Transverse colon (tissue), 4 donors: ENCODE measurements around the gene PPP1R1B. TPM values are rescaled to one million over a fixed set of nuclear protein-coding genes. Genes with fewer than 3 reads are reported as not detected.

Experiments used
- DNase-seq: peaks from one replicate; pipeline ENCODE4 v3.0.0-alpha.2; 2019
- H3K27ac ChIP-seq, 4 donors: fragments of 200-600 bp; sonication (generic); 2 replicates each; pipeline ENCODE4 v1.5.1; 2016 to 2018; ENCODE audit warnings: inconsistent platforms in 4 of 4
- H3K27me3 ChIP-seq: fragments of 200-600 bp; sonication (generic); 2 replicates; pipeline ENCODE4 v1.5.1; 2017; ENCODE audit warnings: inconsistent platforms
- H3K36me3 ChIP-seq, 4 donors: fragments of 200-600 bp; sonication (generic); 2 replicates each; pipeline ENCODE4 v1.5.1; 2017 to 2019; ENCODE audit warnings: inconsistent platforms in 4 of 4
- H3K4me1 ChIP-seq, 4 donors: fragments of 200-600 bp; sonication (generic); 2 replicates each; pipeline ENCODE4 v1.5.1; 2017 to 2020; ENCODE audit warnings: inconsistent platforms in 4 of 4
- H3K4me3 ChIP-seq, 4 donors: fragments of 200-600 bp; sonication (generic); 1 replicate in 1 of 4; 2 replicates in 3 of 4; pipeline versions ENCODE4 v1.5.1 to v1.6.1; 2017 to 2019; ENCODE audit warnings: inconsistent platforms in 4 of 4
- H3K9me3 ChIP-seq, 2 donors: fragments of 200-600 bp; sonication (generic); 2 replicates each; pipeline ENCODE4 v1.5.1; 2017 to 2019; ENCODE audit warnings: inconsistent platforms in 2 of 2
- CTCF ChIP-seq, 5 experiments: fragments of 200-600 bp in 3 of 5; fragments of 450-650 bp in 2 of 5; sonication (generic) in 3 of 5; IDR thresholded peaks; 1 replicate in 2 of 5; 2 replicates in 3 of 5; pipeline ENCODE4 v1.5.1; 2016 to 2017; ENCODE audit warnings: antibody characterized with exemption in 5 of 5, inconsistent platforms in 3 of 5, mild to moderate bottlenecking in 2 of 5, moderate library complexity in 1 of 5
- EP300 ChIP-seq: sonication (generic); formaldehyde crosslinking; IDR thresholded peaks from one replicate; pipeline ENCODE4 v1.6.1; 2017; ENCODE audit warnings: antibody characterized with exemption, low read depth
- POLR2A ChIP-seq: fragments of 450-650 bp; IDR thresholded peaks from one replicate; pipeline ENCODE4 v1.6.1; 2016; ENCODE audit warnings: antibody characterized with exemption, mild to moderate bottlenecking, moderate library complexity
- POLR2AphosphoS5 ChIP-seq, 3 donors: sonication (generic); formaldehyde crosslinking; IDR thresholded peaks; one replicate each; pipeline ENCODE4 v1.6.1; 2016; ENCODE audit warnings: antibody characterized with exemption in 3 of 3
- WGBS, 2 donors: methylation state at CpG; one replicate each; pipeline ENCODE4 v1.1.5; 2018; ENCODE audit warnings: low coverage in 1 of 2; 5-methylcytosine and 5-hydroxymethylcytosine counted together
- in situ Hi-C, 4 donors: fragments of 200-750 bp; cut with MboI; loops; one replicate each; pipeline versions ENCODE4 v1.15.0 to v1.15.1; 2017; ENCODE audit warnings: low sequenced_read_pairs in 3 of 4, low pct_ligation_motif_present in 1 of 4, low pct_unique_long_range_greater_than_20kb in 1 of 4
- intact Hi-C: fragments of 100-400 bp; cut with DNase I; formaldehyde crosslinking; loops from one replicate; pipeline ENCODE4 v1.15.1; 2023; ENCODE audit warnings: low total_unique reads
- total RNA-seq, 4 donors: library from RNA; depleted of rRNA; stranded (reverse); fragments of >200 nt; gene quantifications; one replicate each; pipeline ENCODE4 v1.1.0, GENCODE V29; 2016

Gene PPP1R1B
- total RNA-seq, 4 donors from 2014 or later = 125 to 509 (median 223) TPM

DNA sequence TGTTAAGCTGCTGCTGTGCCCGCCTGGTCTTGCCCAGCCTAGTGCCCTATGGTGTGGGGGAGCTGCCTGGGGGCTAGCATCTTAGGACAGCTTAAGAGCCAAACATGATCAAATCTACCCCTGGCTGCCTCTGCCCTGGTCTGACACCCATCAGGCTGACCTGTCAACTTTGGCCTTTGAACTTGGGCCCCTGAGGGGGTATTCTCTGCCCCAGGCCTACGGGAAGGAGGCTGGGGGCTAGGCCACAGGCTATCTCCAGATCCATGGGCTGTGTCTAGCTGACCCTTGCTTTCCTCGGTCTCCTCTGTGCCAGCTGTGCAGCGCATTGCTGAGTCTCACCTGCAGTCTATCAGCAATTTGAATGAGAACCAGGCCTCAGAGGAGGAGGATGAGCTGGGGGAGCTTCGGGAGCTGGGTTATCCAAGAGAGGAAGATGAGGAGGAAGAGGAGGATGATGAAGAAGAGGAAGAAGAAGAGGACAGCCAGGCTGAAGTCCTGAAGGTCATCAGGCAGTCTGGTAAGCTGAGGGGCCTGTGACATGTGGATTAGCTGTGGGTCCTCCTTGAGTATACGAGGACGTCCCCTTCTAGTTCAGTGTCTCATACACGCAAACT is 6.9 kb downstream of the PPP1R1B start:
- TF ChIP-seq CTCF (IDR thresholded peaks at IDR 0.05) (no peak), EP300 (no peak), POLR2AphosphoS5 (IDR thresholded peaks at IDR 0.05) (no peak), POLR2A (no peak)
- Histone ChIP-seq H3K27me3 (peaks cover 10% of the 10 kb centered on the region), H3K4me1 (peaks cover 31 to 79% (median 62%) of the 10 kb centered on the region in 4 donors), H3K4me3 (peak overlapping the region in 1 of 4 donors; percentile 12), H3K36me3 (no peaks in the 10 kb centered on the region), H3K27ac (peak overlapping the region; percentile 90 to 93 (median 91)), H3K9me3 (no peaks in the 10 kb centered on the region)
- in situ Hi-C loops (loop anchor here in 1 of 4 donors (25.0 kb wide), 1 partner anchor 104 kb away; the partner anchor contains the start of genes GRB7 and MIEN1), intact Hi-C loops (loop anchor here (10.0 kb wide), 1 partner anchor 121 kb away; no protein-coding TSS in a partner anchor)
- no peak for DNase-seq
- 50 to 51% methylated on average over 1 to 8 of the region's 8 CpGs for WGBS, 2 donors

DNA sequence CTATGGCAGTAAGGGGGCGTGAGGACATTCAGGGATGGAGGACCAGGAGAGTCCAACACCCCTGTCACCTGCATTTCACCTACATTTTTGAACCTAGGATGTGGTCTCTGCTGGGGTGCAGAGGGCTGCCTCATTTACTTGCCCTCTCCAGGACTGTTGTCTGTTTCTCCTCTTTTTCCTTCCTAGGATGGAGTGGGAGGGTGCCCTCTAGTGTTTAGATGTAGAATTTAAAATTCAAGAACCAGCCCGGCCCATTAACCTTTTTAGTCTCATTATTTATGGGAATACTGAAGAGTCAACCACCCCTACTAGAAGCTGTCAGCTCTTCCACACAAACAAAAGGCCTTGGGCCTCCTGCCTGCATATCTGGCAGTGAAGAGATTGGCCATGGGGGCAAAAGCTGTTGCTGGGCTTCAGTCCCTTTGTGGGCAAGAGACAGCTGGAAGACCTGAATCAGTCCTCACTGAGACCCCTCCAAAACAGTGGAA is 7.7 kb downstream of the PPP1R1B start:
- intact Hi-C loops = loop anchor here (10.0 kb wide), 1 partner anchor 120 kb away; no protein-coding TSS in a partner anchor
- Histone ChIP-seq H3K4me1 (peaks cover 31 to 87% (median 64%) of the 10 kb centered on the region in 4 donors), H3K27me3 (peaks cover 4% of the 10 kb centered on the region), H3K4me3 (no peak overlapping the region), H3K36me3 (no peaks in the 10 kb centered on the region), H3K27ac (peak overlapping the region; percentile 90 to 93 (median 91)), H3K9me3 (no peaks in the 10 kb centered on the region)
- 31% methylated on average over 2 of the region's 2 CpGs; no CpG with 5 or more reads in 1 of the 2 donors for WGBS, 2 donors
- DNase-seq = peak; percentile 16
- TF ChIP-seq POLR2A = no peak
- TF ChIP-seq CTCF (IDR thresholded peaks at IDR 0.05) = peak; percentile 72 to 88 (median 79)
- in situ Hi-C loops = loop anchor here in 1 of 4 donors (25.0 kb wide), 1 partner anchor 103 kb away; the partner anchor contains the start of genes GRB7 and MIEN1

DNA sequence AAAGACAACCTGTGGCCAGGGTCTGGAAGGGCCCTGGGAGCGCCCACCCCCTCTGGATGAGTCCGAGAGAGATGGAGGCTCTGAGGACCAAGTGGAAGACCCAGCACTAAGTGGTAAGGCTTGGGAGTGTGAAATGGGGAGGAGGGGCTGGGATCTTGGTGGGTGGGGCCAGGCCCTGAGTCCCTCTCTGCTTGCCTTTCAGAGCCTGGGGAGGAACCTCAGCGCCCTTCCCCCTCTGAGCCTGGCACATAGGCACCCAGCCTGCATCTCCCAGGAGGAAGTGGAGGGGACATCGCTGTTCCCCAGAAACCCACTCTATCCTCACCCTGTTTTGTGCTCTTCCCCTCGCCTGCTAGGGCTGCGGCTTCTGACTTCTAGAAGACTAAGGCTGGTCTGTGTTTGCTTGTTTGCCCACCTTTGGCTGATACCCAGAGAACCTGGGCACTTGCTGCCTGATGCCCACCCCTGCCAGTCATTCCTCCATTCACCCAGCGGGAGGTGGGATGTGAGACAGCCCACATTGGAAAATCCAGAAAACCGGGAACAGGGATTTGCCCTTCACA is 8.9 kb downstream of the PPP1R1B start:
- H3K4me3 ChIP-seq = no peak overlapping the region
- 81 to 86% methylated on average over 5 to 8 of the region's 8 CpGs for WGBS, 2 donors
- no peaks in the 10 kb centered on the region for H3K36me3 ChIP-seq
- DNase-seq = no peak
- H3K27me3 ChIP-seq = peaks cover 4% of the 10 kb centered on the region
- intact Hi-C loops = loop anchor here (10.0 kb wide), 1 partner anchor 119 kb away; no protein-coding TSS in a partner anchor
- no peaks in the 10 kb centered on the region for H3K9me3 ChIP-seq
- TF ChIP-seq CTCF (IDR thresholded peaks at IDR 0.05) (no peak), POLR2AphosphoS5 (IDR thresholded peaks at IDR 0.05) (no peak), EP300 (no peak), POLR2A (no peak)
- in situ Hi-C loops = loop anchor here in 1 of 4 donors (25.0 kb wide), 1 partner anchor 102 kb away; the partner anchor contains the start of genes GRB7 and MIEN1
- H3K27ac ChIP-seq = peak overlapping the region; percentile 90 to 93 (median 90)
- H3K4me1 ChIP-seq = peaks cover 31 to 92% (median 68%) of the 10 kb centered on the region in 4 donors

DNA sequence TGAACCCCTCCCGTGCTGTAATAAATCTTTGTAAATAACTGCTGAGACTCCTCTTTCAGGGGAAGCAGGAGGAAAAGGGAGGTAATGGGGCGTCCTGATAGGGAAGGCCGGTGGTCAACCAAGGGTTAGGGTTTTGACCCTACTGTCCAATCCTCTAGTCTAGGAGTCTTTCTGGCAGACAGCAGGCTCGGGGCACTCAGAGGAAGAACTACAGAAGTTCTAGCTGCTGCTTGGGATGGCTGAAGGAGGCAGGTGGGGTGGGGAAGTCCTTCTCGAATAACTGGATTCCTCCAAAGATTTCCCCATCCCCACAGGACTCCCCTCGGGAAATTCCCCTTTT is 9.8 kb downstream of the PPP1R1B start:
- Histone ChIP-seq H3K27ac (peak overlapping the region; percentile 90 to 93 (median 90)), H3K4me1 (peaks cover 31 to 88% (median 62%) of the 10 kb centered on the region in 4 donors), H3K27me3 (no peaks in the 10 kb centered on the region), H3K9me3 (no peaks in the 10 kb centered on the region), H3K4me3 (peak overlapping the region; percentile 17 to 75 (median 72)), H3K36me3 (no peaks in the 10 kb centered on the region)
- 19 to 30% methylated on average over 2 to 6 of the region's 6 CpGs for WGBS, 2 donors
- intact Hi-C loops (loop anchor here (10.0 kb wide), 1 partner anchor 118 kb away; no protein-coding TSS in a partner anchor), in situ Hi-C loops (loop anchor here in 1 of 4 donors (25.0 kb wide), 1 partner anchor 101 kb away; the partner anchor contains the start of genes GRB7 and MIEN1)
- no peak for DNase-seq
- no peak for TF ChIP-seq EP300
- TF ChIP-seq CTCF (IDR thresholded peaks at IDR 0.05) = no peak
- no peak for TF ChIP-seq POLR2A
- no peak for TF ChIP-seq POLR2AphosphoS5 (IDR thresholded peaks at IDR 0.05)
